GM21825 (cell line): Measurements from ENCODE around the gene PTPRN2.
"Not testable (repeated sequence)": the region's sequence is repeated elsewhere in the genome, so short reads cannot be mapped to it uniquely, and the experiment has no call there.

Experiments
- ATAC-seq: cut with Tn5 transposase; IDR thresholded peaks from one replicate; pipeline ENCODE4 v1.9.1; 2021; ENCODE audit warnings: mild to moderate bottlenecking, moderate library complexity; ENCODE audit not compliant: unreplicated experiment

The PTPRN2 gene

GRCh38 chr7:158203948-158204347, 383.7 kb downstream of the PTPRN2 start:
- ATAC-seq, result not testable (repeated sequence)

GRCh38 chr7:158194365-158194900, 393.2 kb downstream of the PTPRN2 start:
- ATAC-seq, result no peak

- ATAC-seq, result no peak
These were observed 394.2 kb downstream of the PTPRN2 start for GRCh38 chr7:158193446-158193845.

- ATAC-seq, result no peak
These were observed 394.7 kb downstream of the PTPRN2 start for GRCh38 chr7:158192956-158193355.

GRCh38 chr7:158192184-158192835, 395.3 kb downstream of the PTPRN2 start:
- ATAC-seq, result no peak

DNA sequence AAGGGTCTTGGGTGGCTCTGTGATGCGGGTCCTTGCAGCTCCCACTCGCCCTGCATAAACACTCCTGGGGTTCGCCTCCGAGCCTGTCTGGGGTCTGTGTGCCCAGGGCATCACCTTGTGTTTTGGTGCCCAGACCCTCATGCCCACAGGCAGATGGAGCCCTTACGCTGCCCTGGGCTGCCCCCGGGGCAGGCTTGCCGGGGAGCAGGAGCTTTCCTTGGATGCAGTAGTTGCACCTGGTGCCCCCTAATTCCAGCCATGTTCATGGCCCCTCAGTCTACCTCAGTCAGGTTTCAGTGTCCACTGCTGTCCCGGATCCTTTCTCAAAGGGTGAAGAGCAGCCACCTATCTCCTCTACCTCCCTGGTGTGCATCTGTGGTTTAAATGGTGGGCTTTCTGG, 396.0 kb downstream of the PTPRN2 start:
- ATAC-seq, result no peak

DNA sequence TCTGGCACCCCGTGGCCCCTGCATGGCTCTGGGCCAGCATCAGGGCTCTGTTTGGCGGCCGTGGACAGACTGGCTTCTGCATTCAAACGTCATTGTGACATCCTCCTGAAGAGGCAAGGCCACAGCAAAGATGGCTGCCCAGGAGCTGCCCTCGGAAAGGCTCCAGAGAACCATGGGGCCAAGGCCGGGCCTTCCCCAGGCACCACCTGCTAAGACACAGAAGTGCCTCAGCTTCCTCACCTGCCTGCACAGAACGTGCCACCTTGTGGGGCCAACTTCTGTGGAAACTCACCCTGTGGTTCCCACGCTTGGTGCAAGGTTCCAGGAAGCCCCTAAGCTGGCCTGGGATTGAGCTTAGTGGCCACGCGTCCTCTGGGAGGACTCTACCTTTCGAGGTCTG, 396.9 kb downstream of the PTPRN2 start:
- ATAC-seq, result no peak

GRCh38 chr7:158188676-158189075, 398.9 kb downstream of the PTPRN2 start:
- no peak for ATAC-seq

GRCh38 chr7:158187694-158187994, 400.0 kb downstream of the PTPRN2 start:
- no peak for ATAC-seq

DNA sequence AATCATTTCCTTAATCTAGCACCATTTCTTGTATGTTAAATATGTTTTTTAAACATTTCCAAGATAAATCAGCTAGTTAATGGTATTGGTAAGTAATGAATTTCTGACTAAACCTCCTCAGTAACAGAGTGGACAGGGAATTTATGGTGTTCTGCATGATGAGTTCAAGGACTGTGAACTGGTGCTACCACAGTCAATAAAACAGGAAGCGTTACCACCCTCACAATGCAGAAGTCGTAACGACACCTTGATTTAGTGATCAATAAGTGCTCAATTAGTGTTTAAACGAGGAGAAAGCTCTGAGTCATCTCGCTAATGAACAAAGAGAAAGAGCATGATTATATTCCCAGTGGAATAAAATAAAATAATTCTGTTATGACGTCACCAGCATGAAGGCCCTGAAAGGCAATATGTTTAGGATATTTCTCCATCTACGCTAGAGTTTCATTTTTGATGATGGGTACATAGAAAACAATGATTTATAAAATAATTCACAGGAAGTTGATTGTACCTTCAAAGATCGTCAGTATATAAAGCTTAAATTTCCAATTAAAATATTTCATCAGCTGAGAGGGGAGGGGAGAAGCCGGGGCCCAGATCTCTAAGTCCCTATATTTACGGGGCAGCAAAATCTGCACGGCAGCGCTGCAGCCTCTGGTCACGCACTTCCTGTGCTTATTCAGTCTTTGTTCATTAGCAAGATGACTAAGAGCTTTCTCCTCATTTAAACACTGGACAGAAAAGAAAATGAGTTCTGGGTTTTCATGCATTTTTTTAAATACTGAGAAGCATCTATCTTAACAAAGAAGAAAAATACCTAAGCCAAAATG, 400.5 kb downstream of the PTPRN2 start:
- no peak for ATAC-seq

- ATAC-seq, result no peak
These were observed 401.2 kb downstream of the PTPRN2 start for GRCh38 chr7:158186406-158186805.

GRCh38 chr7:158185653-158186052, 402.0 kb downstream of the PTPRN2 start:
- no peak for ATAC-seq

GRCh38 chr7:158183431-158183830, 404.2 kb downstream of the PTPRN2 start:
- no peak for ATAC-seq

DNA sequence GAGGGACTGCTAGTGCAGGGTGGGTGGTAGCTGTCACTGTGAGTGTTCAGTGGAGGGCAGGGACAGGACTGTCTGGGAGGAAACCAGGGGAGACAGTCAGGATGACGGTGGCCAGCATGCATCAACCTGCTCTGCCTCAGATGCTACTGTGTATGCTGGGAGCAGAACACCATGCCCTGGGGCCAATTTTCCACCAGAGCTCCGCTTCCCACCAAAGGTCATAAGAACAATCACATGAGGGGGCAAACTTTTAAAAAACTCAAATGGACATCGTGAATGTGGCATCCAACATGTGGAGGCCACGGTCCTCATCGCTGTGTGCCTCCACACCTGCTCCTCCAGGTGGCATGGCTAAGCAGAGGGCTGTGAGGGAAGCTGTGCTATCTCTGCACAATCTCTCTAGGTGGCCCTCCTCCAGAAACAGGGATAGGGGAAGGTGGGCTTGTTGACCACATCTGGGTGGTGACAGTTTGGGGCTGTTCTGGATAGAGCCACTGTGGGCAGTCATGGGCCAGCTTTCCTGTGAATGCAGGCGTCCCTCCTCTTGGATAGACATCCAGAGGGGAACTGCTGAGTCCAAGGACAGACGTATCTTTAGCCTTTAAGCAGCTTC, 411.0 kb downstream of the PTPRN2 start:
- ATAC-seq, result no peak

- ATAC-seq, result no peak
These were observed 411.8 kb downstream of the PTPRN2 start for GRCh38 chr7:158175779-158176178.

DNA sequence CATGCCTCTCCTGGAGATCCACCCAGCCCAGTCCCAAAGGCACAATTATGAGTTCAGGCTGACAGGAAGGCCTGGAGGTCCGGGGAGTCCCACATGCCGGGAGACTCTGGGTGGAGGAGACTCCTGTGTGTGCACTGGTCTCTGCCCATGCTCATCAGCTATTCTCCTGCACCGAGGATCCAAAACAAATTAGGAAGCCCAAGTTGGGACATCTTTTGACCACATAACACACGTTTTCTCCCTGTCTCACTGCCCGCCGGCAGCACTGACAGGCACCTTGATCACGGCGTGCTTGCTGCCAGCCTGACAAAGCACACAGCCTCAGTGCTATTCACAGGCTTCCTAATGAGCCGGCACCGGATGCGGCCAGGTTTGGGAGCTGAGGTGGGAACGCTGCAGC, 412.7 kb downstream of the PTPRN2 start:
- no peak for ATAC-seq

DNA sequence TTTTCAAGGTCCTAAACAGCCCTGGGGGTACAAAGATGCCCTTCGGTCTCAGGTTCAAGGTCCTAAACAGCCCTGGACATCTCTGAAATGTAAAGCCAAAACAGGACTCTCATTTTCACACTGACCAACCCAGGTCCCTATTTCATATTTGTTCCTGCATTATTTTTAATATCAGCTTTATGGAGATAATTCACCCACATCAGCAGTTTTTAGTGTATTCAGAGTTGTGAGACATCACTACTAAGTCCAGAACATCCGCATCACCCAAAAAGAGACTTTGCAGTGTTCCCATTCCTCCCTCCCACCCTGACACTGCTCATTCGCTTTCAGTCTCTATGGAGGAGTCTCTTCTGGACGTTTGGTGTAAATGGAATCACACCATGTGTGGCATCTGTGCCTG, 420.2 kb downstream of the PTPRN2 start:
- no peak for ATAC-seq

- ATAC-seq, result no peak
These were observed 421.0 kb downstream of the PTPRN2 start for GRCh38 chr7:158166386-158167340.

GRCh38 chr7:158165711-158166110, 421.9 kb downstream of the PTPRN2 start:
- ATAC-seq, result no peak
